WTC11 (cell line): ENCODE measurements around the gene TAB3. TPM values are rescaled to one million over a fixed set of nuclear protein-coding genes. Genes with fewer than 3 reads are reported as not detected.

Experiments
- ATAC-seq: fragments of 200-7000 bp; cut with Tn5 transposase; 2 replicates; pipeline ENCODE4 v1.10.0; 2021; ENCODE audit warnings: mild to moderate bottlenecking, moderate library complexity
- CTCF ChIA-PET: fragments of 300-600 bp; sonication (Branson Sonifier 250); formaldehyde crosslinking; loops from one replicate; lab custom pipeline; 2021; ENCODE audit warnings: antibody characterized with exemption; lab: Charles Lee
- POLR2A ChIA-PET: fragments of 350-600 bp; sonication (Branson Sonifier 250); formaldehyde crosslinking; loops from one replicate; lab custom pipeline; 2021; ENCODE audit warnings: antibody characterized with exemption; lab: Charles Lee
- DNase-seq: peaks from one replicate; pipeline ENCODE4 v3.0.0; 2021; ENCODE audit warnings: low spot score
- H3K27ac Mint-ChIP-seq: 2 replicates; pipeline ENCODE4 v1.8.0; 2021; ENCODE audit warnings: mixed read lengths
- H3K27me3 Mint-ChIP-seq: 2 replicates; pipeline ENCODE4 v1.8.0; 2021; ENCODE audit warnings: low read depth, mild to moderate bottlenecking, moderate library complexity, mixed read lengths
- H3K36me3 Mint-ChIP-seq: 2 replicates; pipeline ENCODE4 v1.8.0; 2021; ENCODE audit warnings: mixed read lengths
- H3K4me1 Mint-ChIP-seq: 2 replicates; pipeline ENCODE4 v1.8.0; 2022; ENCODE audit warnings: mixed read lengths
- H3K4me3 Mint-ChIP-seq: 2 replicates; pipeline ENCODE4 v1.8.0; 2021; ENCODE audit warnings: mild to moderate bottlenecking, moderate library complexity, mixed read lengths
- H3K9me3 Mint-ChIP-seq: 2 replicates; pipeline ENCODE4 v1.8.0; 2021; ENCODE audit warnings: mixed read lengths
- CDX4 ChIP-seq: fragments of 250-450 bp; sonication (Bioruptor Pico); IDR thresholded peaks from 2 replicates; pipeline ENCODE4 v1.9.0; 2021; ENCODE audit warnings: moderate library complexity, mild to moderate bottlenecking, inconsistent platforms, borderline replicate concordance
- FOXK1 ChIP-seq: sonication (generic); formaldehyde crosslinking; IDR thresholded peaks from 2 replicates; pipeline ENCODE4 v1.8.0; 2022; ENCODE audit warnings: mild to moderate bottlenecking, moderate library complexity, missing genetic modification reagents
- MAX ChIP-seq: sonication (generic); formaldehyde crosslinking; IDR thresholded peaks from 2 replicates; pipeline ENCODE4 v1.8.0; 2022; ENCODE audit warnings: mild to moderate bottlenecking, missing genetic modification reagents
- total RNA-seq: library from RNA; stranded (reverse); gene quantifications from 3 replicates; pipeline ENCODE4 v1.2.3, GENCODE V29; 2021

The TAB3 gene
- total RNA-seq, 1 experiment from 2014 or later: 12.0 TPM

- no peak for TF ChIP-seq MAX (CRISPR knock-in tag)
- TF ChIP-seq FOXK1 (CRISPR knock-in tag): no peak
Measured at GRCh38 chrX:30779453-30780030, 109.5 kb downstream of the TAB3 start (continued).

- 0 out of 2 replicates have a peak, but pooled peaks cover 2% of the 10 kb centered on the region for H3K36me3 Mint-ChIP-seq
- no peak for DNase-seq
- CTCF ChIA-PET: no interaction called here
- POLR2A ChIA-PET: no interaction called here
- no peak for ATAC-seq
- no peak overlapping the region for H3K4me3 Mint-ChIP-seq
- H3K27me3 Mint-ChIP-seq: no peaks in the 10 kb centered on the region
- no peak for TF ChIP-seq CDX4 (CRISPR knock-in tag)
- peaks cover 4% of the 10 kb centered on the region; the same call in 1 of the 2 replicates for H3K9me3 Mint-ChIP-seq
- no peak overlapping the region for H3K27ac Mint-ChIP-seq
- peaks cover 21% of the 10 kb centered on the region for H3K4me1 Mint-ChIP-seq
Measured at GRCh38 chrX:30777575-30777974, 111.5 kb downstream of the TAB3 start.

Other genes starting within 250 kb of the TAB3 start
- gene GK, start 235.8 kb downstream of the TAB3 start, total RNA-seq: 5.3 to 7.5 TPM (median 5.3 TPM) in 3 replicates
- not detected in 3 replicates for gene FTHL17, start 182.8 kb upstream of the TAB3 start, total RNA-seq